GM18870 (cell line): ENCODE measurements around the gene MTOR.
"Not testable (repeated sequence)": the region's sequence is repeated elsewhere in the genome, so short reads cannot be mapped to it uniquely, and the experiment has no call there.

ENCODE experiments used
- ATAC-seq: cut with Tn5 transposase; IDR thresholded peaks from one replicate; pipeline ENCODE4 v1.9.1; 2021; ENCODE audit warnings: moderate library complexity; ENCODE audit not compliant: unreplicated experiment

Gene MTOR

DNA sequence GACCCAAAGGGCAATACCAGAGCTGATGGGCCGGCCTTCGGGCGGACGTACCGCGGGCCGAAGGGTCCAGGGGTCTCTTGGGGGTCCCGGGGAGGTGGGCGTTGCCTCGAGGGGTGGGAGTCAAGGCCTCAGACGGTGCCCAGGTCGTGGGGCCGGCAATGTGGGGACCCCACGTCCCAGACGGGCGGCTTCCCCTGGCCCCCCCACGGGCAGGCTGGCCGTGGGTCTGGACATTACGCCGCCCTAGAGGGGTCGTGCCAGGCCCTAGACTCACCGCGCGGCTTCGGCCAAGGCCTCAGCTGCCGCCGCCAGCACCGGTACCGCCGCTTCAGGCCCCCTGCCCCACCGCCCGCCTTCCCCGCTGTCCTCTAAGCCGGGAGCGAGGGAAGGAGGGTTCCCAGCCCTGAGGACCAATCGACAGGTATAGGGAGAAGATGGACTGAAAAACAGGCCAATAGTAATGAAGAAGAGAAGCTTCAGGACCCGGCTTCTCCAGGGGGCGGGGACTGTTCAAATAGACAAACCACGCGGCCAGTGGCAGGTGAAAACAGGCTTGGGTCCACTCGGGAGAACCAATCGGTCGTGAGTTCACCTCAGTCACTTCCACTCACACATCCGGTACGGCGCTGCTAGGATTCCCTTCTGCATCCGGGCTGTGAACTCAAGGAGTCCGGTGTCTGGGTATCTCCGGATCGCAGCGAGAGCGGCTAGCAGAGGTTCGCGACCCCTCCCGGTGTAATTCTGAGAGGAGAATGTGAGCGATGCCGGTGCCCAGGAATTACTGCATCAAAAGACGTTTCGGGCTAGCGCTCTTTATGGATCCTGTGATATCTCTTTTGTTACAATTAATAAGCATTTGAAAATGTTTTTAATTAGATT is at the start of gene MTOR:
Gene MTOR (minus strand): TSS at position 381 of the 879 bp plus-strand sequence. CDS start 3,142 bp downstream, outside the sequence.
- peak; percentile 97 for ATAC-seq

DNA sequence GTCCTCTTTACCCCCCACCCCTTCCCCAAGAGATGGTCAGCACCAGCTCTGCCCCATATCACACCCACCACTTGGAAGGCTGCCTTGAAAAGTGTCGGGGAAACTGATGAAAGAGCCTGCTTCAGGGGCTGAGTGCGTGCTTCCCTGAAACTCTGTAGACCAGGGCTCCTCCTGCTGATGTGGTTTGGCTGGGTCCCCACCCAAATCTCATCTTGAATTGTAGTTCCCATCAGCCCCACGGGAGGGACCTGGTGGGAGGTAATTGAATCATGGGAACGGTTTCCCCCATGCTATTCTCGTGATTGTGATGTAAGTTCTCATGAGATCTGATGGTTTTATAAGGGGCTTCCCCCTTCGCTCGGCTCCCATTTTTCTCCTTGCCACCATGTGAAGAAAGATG is 47.0 kb upstream of the MTOR start:
- ATAC-seq = no peak

DNA sequence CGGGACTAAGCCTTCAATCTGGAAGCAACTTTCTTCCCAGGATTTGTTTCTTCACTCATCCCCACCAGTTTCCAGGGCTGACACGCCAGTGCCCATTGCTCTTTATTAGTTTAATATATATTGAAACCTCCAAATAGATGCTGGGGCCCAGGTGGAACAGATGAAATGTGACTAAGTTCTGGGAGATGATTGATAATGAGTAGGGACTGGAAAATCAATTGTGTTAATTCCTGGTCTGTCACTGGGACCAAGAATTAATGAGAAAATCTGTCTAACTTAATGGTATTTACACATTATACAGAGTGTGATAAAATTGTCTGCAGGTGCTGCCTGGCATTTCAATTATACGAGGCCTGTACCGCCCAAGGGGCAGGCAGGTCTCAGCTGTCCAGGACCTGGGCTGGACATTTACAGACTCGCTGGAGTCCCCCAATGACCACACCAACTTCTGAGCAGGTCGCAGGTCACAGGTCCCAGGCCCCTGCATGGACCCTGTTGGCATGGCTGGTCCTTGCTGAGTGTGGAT is 46.4 kb upstream of the MTOR start:
- no peak for ATAC-seq

DNA sequence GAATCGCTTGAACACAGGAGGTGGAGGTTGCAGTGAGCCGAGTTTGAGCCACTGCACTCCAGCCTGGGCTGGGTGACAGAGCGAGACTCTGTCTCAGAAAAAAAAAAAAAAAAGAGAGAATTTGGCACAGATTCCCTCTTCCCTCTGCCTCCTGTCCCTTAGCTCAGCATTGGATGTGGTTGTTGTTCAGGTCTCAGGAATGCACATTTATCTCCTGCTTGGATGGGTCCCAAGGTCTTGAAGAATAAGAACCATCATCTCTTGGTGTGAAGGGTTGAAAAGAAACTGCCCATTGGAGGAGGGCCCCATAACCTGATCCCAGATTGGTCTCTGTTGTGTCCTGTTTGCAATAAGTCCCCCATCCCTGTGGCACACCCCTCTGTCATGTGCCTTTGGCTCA is 45.5 kb upstream of the MTOR start:
- no peak for ATAC-seq

DNA sequence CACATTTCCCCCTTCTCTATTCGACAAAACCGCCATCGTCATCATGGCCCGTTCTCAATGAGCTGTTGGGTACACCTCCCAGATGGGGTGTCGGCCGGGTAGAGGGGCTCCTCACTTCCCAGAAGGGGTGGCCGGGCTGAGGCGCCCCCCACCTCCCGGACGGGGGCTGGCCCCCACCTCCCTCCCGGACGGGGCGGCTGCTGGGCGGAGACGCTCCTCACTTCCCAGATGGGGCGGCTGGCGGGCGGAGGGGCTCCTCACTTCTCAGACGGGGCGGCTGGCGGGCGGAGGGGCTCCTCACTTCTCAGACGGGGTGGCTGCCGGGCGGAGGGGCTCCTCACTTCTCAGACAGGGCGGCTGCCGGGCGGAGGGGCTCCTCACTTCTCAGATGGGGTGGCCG is 43.2 kb upstream of the MTOR start:
- not testable (repeated sequence) for ATAC-seq

DNA sequence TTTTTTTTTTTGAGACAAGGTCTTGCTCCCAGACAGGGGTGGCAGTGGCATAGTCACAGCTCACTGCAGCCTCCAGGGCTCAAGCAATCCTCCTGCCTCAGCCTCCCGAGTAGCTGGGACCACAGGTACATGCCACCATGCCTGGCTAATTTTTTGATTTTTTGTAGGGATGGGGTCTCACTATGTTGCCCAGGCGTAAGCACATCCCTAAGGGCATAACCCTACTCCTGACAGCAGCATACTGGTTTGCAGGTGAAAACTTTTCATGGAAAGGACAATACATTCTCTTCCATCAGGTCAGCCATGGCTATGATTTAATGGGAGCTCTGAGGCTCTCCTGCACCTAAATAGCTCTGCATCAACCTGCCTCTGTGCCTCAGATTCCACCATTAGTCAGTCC is 40.0 kb upstream of the MTOR start:
- ATAC-seq = no peak

DNA sequence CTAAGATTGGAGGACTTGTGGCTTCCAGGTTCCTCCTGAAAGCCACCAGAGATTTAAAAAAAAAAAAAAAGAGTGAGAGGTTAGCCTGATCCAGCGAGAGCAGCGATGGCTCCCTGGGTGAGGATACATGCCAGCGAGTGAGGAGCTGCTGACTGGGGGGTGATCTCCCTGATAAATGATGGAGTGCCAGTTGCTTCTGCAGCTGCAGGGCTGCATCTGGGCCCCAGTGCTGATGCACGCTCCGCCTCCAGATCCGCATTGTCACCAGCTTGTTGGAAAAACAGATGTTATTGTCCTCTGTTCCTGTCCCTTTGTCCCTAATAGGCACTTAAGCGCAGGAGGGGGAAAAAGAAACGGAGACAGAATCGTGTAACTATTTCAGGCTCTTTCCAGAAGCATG is 39.2 kb upstream of the MTOR start:
- no peak for ATAC-seq

DNA sequence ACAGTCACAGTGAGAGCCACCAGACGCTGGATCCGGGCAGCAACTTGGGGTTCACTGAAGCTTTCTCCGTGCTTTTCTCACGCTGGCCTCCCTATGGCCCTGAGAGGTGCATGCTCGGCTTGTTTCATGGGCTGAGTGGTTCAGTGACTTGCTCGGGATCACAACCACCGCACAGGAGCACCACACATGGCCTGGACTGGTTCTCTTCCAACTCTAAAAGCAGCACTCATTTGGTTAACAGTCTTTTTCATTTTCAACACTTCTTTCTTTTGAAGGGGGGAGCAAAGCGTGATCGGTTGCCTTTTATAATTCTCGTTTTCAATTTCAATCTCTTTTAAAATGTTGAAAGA is 36.8 kb upstream of the MTOR start:
- no peak for ATAC-seq

DNA sequence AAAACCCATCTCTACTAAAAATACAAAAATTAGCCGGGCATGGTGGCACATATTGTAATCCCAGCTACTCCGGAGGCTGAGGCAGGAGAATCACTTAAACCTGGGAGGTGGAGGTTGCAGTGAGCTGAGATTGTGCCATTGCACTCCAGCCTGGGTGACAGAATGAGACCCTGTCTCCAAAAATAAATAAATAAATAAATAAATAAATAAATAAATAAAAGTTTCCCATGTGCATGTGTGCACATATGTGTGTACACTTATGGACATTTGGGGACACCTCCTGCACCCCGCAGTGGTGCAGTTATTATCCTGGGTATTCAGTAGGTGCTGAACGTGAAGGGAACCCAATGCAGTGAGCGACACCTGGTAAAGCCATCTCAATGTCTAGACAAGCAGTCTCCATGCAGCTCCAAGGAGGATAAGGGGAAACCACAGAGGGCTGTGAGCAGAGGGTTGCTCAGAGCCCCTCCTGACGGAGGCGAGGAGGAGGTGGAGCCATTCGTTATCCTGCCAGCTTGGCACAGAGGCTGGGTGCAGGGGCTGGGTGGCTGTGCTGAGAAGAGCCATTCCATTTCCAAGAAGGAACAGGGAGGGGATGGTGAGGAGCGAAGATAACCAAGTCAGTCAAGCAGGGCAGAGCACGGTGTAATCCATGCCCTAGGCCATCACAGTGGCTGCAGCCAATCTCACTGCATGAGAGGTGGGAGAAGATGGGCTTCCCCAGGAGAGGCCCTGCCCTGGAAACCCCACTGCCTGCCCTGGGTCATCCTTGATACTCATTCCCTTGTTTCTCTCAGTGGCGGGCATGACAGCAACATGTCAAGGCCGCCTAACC is 36.3 kb upstream of the MTOR start:
- ATAC-seq = no peak

DNA sequence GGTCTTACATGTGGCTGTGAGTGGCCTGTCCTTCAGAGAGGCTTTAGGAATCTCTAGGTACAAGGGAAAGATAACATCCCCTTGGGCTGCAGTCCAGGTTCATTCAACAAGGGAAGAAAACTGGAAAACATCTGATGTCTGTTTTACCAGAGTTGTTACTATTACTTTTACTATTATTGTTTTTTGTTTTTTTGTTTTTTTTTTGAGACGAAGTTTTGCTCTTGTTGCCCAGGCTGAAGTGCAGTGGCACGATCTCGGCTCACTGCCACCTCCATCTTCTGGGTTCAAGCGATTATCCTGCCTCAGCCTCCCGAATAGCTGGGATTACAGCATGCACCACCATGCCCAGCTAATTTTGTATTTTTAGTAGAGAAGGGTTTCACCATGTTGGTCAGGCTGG is 35.4 kb upstream of the MTOR start:
- not testable (repeated sequence) for ATAC-seq

DNA sequence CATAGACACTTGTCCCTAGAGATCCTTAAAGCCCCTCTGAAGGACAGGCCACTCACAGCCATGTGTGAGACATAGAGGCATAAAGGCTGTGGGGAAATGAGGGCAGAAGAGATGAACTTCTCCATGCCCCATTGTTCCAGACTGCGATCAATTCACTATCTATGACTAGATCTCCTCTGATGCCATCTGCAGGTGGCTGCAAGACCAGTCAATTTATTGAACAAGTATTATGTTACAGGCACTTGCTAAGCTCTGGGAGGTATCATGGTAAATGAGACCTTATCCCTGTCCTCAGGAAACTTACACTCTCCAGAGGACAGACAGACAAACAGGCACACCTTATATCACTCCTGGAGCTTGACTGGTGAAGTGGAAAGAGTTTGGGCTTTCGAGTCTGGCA is 33.6 kb upstream of the MTOR start:
- ATAC-seq = no peak

DNA sequence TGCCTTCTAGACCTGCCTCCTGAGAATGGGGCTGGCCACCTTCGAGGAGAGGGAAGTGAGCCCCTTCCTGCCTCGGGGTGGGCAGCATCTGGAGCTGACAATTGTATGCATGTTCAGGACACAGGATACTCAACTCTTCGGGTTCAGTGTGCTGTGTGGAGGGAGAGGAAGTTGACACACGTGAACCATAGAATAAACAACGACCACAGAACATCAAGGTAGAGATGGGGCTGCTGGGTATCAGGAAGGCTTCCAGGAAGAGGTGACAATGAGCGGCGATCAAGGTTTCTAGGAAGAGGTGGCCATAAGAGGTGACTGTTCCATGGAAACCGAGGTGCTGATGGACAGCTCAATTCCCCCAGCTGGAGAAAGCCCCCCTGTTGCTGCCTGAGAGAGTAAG is 32.6 kb upstream of the MTOR start:
- no peak for ATAC-seq

DNA sequence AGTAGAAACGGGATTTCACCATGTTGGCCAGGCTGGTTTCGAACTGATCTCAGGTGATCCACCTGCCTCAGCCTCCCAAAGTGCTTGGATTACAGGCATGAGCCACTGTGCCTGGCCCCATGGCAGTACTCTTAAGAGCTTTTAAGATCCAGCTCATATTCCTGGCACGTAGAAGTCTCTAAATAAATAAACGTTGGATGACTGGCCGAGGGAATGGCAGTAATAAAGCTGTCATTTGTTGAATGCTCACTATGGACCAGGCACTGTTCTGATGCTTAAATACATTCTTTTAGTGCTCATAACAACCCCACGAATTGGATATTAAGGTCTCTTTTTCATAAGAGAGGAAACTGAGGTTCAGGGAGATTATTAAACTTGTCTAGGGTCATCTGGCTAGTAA is 31.5 kb upstream of the MTOR start:
- ATAC-seq = no peak

DNA sequence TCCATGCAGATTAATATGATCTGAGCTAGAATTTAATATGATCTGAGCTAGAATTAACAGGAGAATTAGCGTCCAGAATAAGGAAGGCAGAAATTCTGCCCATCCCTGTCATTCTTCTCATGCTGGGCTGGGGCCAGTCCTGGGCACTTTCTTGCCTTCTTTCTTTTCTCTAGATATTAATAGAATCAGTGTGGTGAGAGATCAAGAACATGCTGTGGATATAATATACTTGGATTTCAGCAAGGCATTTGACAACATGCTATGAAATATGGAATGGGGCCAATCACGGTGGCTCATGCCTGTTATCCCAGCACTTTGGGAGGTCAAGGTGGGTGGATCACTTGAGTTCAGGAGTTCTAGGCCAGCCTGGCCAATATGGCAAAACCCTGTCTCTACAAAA is 28.7 kb upstream of the MTOR start:
- ATAC-seq = no peak

DNA sequence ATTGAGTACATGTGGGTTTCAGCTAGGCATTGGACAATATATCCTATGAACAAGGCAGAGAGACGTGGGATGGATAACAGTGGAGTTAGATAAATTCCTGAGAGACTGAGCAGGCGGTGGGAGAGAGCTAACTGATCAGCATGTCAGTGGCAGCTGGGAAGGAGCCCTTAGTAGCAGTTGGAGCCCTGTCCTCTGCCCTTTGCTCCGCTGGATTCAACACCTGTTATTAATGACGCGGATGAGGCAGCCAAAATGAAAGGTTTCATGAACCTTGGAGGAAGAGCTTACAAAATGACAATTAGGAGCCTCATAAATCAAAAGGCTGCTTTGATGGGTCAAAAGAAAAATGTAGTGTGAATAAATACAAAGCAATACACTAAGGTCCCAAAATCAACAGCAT is 26.7 kb upstream of the MTOR start:
- ATAC-seq = no peak

DNA sequence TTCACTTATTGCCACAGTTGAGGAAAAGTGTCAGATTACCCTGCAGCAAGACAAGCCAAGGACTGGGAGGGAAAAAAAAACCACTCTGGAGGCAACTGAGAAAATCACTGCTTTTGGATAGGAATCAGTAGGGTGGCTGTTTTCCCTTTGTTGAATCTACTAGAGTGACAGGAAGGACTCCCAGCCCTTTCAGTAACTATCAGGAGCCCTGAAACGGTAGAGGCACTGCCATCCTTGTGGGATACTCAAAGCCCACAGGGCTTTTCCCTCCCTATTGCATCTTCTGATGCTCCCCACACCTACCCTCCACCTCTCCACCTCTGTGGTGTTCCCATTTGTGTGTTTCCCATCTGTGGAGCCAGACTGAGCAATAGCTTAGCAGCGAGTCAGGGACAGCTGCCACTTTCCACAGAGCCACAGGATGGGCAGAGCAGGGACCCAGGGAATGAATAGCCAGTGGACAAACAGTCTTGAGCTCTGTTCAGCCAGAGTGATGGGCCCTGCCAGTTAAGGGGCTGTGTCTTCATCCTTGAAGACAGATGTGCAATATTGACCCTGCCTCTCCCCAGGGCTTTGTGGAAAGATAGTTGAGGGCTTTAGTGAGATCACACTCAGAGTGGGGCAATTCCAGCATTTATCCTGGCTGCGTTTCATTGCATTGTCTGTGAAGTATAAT is 24.5 kb upstream of the MTOR start:
- no peak for ATAC-seq

DNA sequence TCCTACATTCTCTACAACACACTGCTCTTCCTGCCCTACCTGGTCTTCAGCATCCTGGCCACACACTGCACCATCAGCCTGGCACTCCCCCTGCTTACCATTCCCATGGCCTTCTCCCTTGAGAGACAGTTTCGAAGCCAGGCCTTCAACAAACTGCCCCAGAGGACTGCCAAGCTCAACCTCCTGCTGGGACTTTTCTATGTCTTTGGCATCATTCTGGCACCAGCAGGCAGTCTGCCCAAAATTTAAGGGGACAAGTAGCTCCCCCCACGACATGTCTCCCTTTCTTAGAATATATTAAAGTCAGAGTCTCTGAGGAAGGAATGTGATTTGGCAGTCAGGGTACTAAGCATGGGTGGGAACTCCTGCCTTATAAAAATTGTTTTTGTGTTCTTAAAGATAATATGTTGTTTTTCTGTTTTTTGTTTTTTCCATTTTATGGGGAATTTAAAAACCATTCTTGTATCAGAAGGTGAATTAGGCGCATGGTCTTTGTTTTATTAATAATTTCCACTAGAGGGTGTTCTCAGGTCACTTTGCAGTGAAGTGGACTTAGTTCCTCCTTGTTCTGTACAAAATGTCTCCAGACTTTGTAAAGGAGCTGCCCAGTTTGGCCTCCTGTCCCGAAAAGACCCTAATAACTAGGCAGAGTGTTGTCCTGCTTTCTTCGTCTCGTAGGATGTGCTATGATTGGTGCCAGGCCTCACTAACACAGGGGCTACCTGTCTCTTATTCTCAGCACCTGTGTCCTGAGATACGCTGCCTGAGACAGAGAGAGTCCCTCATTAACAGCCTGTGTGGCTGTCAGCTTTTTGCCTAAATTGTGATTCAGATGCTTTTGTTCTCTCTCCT is 23.8 kb upstream of the MTOR start:
- no peak for ATAC-seq

DNA sequence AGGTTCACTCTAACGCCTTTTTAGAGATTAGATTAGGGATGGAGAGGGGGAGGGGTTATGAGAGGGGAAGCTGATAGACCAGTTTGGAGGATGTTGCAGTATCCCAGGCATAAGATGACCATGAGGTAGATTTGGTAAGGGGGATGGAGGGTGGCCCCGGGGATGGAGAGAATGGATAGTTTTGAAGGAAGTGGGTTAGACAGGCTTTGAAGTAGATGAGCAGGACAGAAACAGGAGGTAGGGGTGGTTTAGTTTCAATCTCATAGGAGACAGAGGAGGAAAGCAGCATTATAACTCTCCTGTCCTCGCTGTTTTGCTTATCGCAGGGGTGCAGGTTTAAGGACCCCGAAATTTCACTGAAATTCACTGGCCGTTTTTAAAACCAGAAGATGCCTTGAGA is 22.4 kb upstream of the MTOR start:
- no peak for ATAC-seq

DNA sequence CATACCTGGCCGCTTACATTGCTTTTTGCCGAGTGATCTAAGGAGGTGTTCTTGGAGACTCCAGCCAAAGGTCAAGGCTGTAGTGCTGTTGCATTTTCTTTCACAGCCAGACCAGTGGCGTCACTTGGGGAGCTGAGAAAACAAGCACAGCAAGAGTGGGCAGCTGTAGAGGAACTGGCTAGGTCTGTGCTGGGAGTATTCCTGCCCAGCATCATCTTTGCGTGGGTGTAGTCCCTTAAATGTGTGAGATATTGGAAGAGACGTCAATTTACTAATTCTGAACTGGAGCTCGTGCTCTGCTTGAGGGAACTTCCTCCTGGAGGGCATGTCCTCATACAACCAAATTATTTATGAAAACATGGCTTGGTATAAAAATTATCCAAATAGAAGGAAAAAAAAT is 20.8 kb upstream of the MTOR start:
- no peak for ATAC-seq

DNA sequence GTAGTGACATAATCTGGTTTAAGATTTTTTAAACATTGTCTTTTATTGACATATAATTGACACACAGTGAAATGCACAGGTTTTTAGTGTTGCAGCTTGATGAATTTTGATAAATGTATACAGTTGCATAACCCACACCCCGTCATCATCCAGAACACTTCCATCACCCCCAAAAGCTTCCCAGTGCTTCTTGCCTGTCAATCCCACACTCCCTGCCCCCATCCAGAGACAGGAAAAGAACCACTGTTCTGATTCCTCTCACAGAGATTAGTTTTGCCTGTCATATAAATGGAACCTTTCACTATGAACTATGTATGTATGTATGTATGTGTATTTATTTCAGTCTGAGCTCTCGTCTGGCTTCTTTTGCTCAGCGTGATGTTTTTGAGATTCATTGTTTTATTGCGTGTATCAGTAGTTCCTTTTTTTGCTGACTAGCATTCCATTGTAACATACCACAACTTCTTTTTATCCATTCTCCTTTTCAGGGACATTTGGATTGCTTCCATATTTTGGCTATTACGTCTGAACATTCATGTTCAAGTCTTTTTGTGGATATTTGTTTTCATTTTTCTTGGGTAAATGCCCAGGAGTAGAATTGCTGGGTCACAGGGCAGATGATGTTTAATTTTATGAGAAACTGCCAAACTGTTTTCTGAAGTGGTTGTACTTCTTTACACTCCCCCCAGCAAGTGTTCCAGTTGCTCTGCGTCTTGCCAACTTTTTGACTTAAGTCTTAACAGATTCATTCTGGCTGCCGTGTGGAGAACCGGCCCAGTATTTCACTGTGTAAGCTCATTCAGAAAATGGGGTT is 19.4 kb upstream of the MTOR start:
- no peak for ATAC-seq
